H1 (cell line): Measurements from ENCODE around the gene STPG1. TPM values are rescaled to one million over a fixed set of nuclear protein-coding genes. Genes with fewer than 3 reads are reported as not detected.

Experiments
- CHD7 ChIP-seq: fragments of 300-600 bp; sonication (generic); IDR thresholded peaks from 2 replicates; pipeline ENCODE4 v1.7.1; 2012; ENCODE audit warnings: low read length, moderate library complexity, mild to moderate bottlenecking, inconsistent platforms; ENCODE audit not compliant: insufficient replicate concordance
- polyA plus RNA-seq, 7 experiments: library from polyadenylated mRNA; depleted of rRNA in 3 of 7; stranded (reverse) in 5 of 7; unstranded in 2 of 7; fragments of >200 nt in 5 of 7; fragments of 200-250 nt in 2 of 7; gene quantifications; 1 replicate in 5 of 7; 2 replicates in 1 of 7; 4 replicates in 1 of 7; pipeline versions ENCODE4 v1.2.1 to v1.2.3, GENCODE V29; 2011 to 2013; ENCODE audit warnings: missing spikeins in 2 of 7, mixed read lengths in 2 of 7
- total RNA-seq: library from RNA; stranded (reverse); fragmentation: NEBNext Ultra II Directional; extraction: Animal tissue kit (Norgen Biotek cat#: 25700); gene quantifications from 2 replicates; pipeline ENCODE4 v1.2.1, GENCODE V29; 2021

Gene STPG1
- total and polyA plus RNA-seq, 2 of the 8 experiments (the other 6 are each of a cell fraction or from before 2014, with no cell fraction given), result 10.3 to 11.2 TPM

- no peak for TF ChIP-seq CHD7
These were observed 46.1 kb upstream of the STPG1 start (continued) for GRCh38 chr1:24459551-24460266.
